HepG2 (cell line): ENCODE measurements around the gene MFRP. TPM values are rescaled to one million over a fixed set of nuclear protein-coding genes. Genes with fewer than 3 reads are reported as not detected.

Experiments used
- ELF3 ChIP-seq: IDR thresholded peaks from 2 replicates; pipeline ENCODE4 v1.6.1; 2016; ENCODE audit warnings: missing genetic modification reagents, missing compliant biosample characterization
- GABPA ChIP-seq, 2 experiments: IDR thresholded peaks; 2 replicates each; pipeline ENCODE4 v1.6.1; 2011 to 2016; ENCODE audit warnings: low read depth in 2 of 2, low read length in 1 of 2, missing biosample characterization in 1 of 2, missing genetic modification characterization in 1 of 2
- GABPB1 ChIP-seq: IDR thresholded peaks from 2 replicates; pipeline ENCODE4 v1.6.1; 2016; ENCODE audit warnings: mild to moderate bottlenecking, missing genetic modification reagents, moderate library complexity, missing compliant biosample characterization
- GTF3A ChIP-seq: sonication (generic); formaldehyde crosslinking; conservative IDR thresholded peaks from 2 replicates; pipeline ENCODE4 v1.4.0; 2020; ENCODE audit warnings: mild to moderate bottlenecking, missing genetic modification reagents
- HNF4A ChIP-seq: sonication (generic); formaldehyde crosslinking; IDR thresholded peaks from 2 replicates; pipeline ENCODE4 v1.4.0; 2020; ENCODE audit warnings: missing genetic modification reagents
- HOXD1 ChIP-seq: sonication (generic); formaldehyde crosslinking; IDR thresholded peaks from 2 replicates; pipeline ENCODE4 v1.5.0; 2020; ENCODE audit warnings: missing genetic modification reagents
- NR3C1 ChIP-seq: sonication (generic); formaldehyde crosslinking; IDR thresholded peaks from 2 replicates; pipeline ENCODE4 v1.4.0; 2020; ENCODE audit warnings: missing genetic modification reagents
- SRF ChIP-seq: IDR thresholded peaks from 2 replicates; pipeline ENCODE4 v1.6.1; 2011; ENCODE audit warnings: mild to moderate bottlenecking, low read depth, low read length, moderate library complexity
- ZBTB38 ChIP-seq: sonication (generic); formaldehyde crosslinking; IDR thresholded peaks from 2 replicates; pipeline ENCODE4 v1.5.1; 2020; ENCODE audit warnings: mild to moderate bottlenecking, missing genetic modification reagents
- ZNF337 ChIP-seq: sonication (generic); formaldehyde crosslinking; IDR thresholded peaks from 2 replicates; pipeline ENCODE4 v1.5.1; 2020; ENCODE audit warnings: missing genetic modification reagents, low read depth, mild to moderate bottlenecking, borderline replicate concordance
- ZNF432 ChIP-seq: sonication (generic); formaldehyde crosslinking; IDR thresholded peaks from 2 replicates; pipeline ENCODE4 v1.5.0; 2020; ENCODE audit warnings: missing genetic modification reagents, mild to moderate bottlenecking, borderline replicate concordance
- ZNF598 ChIP-seq: sonication (generic); formaldehyde crosslinking; IDR thresholded peaks from 2 replicates; pipeline ENCODE4 v1.5.1; 2020; ENCODE audit warnings: mild to moderate bottlenecking, missing genetic modification reagents, borderline replicate concordance
- ZNF615 ChIP-seq: sonication (generic); formaldehyde crosslinking; IDR thresholded peaks from 2 replicates; pipeline ENCODE4 v1.5.0; 2020; ENCODE audit warnings: mild to moderate bottlenecking, missing genetic modification reagents, borderline replicate concordance
- ZNF616 ChIP-seq: sonication (generic); formaldehyde crosslinking; IDR thresholded peaks from 2 replicates; pipeline ENCODE4 v1.5.0; 2020; ENCODE audit warnings: low read depth, mild to moderate bottlenecking, missing genetic modification reagents
- ZNF644 ChIP-seq: IDR thresholded peaks from 2 replicates; pipeline ENCODE4 v1.6.1; 2016; ENCODE audit warnings: low read depth
- polyA plus RNA-seq, 8 experiments: library from polyadenylated mRNA; depleted of rRNA in 3 of 8; stranded (reverse) in 7 of 8; unstranded in 1 of 8; fragments of >200 nt; fragmentation: Illumina TruSeq in 4 of 8; extraction: Trizol in 4 of 8; gene quantifications; 2 replicates each; pipeline versions ENCODE4 v1.2.1 to v1.2.3, GENCODE V29; 2011 to 2016; ENCODE audit warnings: low read depth in 4 of 8, missing spikeins in 1 of 8, mixed read lengths in 1 of 8; ENCODE audit not compliant: insufficient read depth in 1 of 8
- total RNA-seq, 5 experiments: library from RNA; depleted of rRNA; stranded (reverse); fragments of >200 nt; fragmentation: Illumina TruSeq; extraction: Trizol; gene quantifications; 2 replicates each; pipeline ENCODE4 v1.2.3, GENCODE V29; 2016; ENCODE audit warnings: low read depth in 1 of 5
- TF ChIP-seq, protein P1 (sequence below): IDR thresholded peaks from 2 replicates; pipeline ENCODE4 v1.6.1; 2012; ENCODE audit warnings: low read depth, low read length, improper control_type of control experiment
- TF ChIP-seq, protein P2 (sequence below): IDR thresholded peaks from 2 replicates; pipeline ENCODE4 v1.6.1; 2016
- TF ChIP-seq, protein P3 (sequence below): sonication (generic); formaldehyde crosslinking; IDR thresholded peaks from 2 replicates; pipeline ENCODE4 v1.5.0; 2020; ENCODE audit warnings: mild to moderate bottlenecking, missing genetic modification reagents
- TF ChIP-seq, protein P4 (sequence below): sonication (generic); formaldehyde crosslinking; IDR thresholded peaks from 2 replicates; pipeline ENCODE4 v1.4.0; 2020; ENCODE audit warnings: mild to moderate bottlenecking, missing genetic modification reagents
- TF ChIP-seq, protein P5 (sequence below): sonication (generic); formaldehyde crosslinking; IDR thresholded peaks from 2 replicates; pipeline ENCODE4 v1.5.0; 2020; ENCODE audit warnings: mild to moderate bottlenecking, missing genetic modification reagents, moderate library complexity

Gene MFRP
- total and polyA plus RNA-seq, 2 of the 13 experiments (the other 11 are each of a cell fraction or from before 2014, with no cell fraction given): not detected

DNA sequence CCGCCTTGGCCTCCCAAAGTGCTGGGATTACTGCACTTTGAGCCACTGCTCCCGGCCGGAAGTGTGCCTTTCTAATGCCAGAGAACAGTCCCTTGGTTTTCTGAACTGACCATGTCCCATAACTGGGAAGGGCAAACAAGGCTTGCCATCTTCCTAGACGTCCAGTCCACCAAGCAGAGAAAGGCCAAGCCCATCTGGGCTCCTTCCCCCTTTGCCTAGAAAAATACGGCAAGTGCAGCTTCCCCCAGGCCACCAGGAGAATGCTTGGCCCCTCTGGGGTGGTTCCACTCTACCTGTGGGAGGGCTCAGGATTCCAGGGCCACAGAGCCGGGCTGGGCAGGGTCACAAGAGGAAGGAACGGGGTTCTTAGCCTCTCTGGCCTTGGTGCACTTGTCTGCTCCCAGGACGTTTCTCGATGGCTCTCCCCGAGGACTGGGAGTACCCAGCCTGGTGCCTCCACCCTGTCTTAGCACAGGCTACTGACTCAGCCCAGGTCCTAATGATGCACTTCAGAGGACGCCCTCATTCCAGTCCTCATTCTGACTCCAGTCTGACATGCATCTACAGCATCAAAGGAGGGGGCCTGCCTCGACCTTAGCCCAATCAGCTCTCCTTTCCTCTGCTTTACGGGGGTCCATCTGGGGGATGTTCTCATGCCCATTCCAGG is 33.8 kb upstream of the MFRP start (continued):
- TF ChIP-seq ZNF598 (CRISPR knock-in tag): 0 out of 2 replicates have a peak, but pooled peaks have one; percentile 13
- peak; percentile 70; the same call in 1 of the 2 replicates for TF ChIP-seq ZNF337 (CRISPR knock-in tag)
- TF ChIP-seq GABPA (IDR thresholded peaks at IDR 0.05; ENCODE audit: low read depth, low read length): no peak
- TF ChIP-seq GABPA (CRISPR knock-in tag; IDR thresholded peaks at IDR 0.05; ENCODE audit: low read depth): peak; percentile 61
- TF ChIP-seq, protein P1, sequence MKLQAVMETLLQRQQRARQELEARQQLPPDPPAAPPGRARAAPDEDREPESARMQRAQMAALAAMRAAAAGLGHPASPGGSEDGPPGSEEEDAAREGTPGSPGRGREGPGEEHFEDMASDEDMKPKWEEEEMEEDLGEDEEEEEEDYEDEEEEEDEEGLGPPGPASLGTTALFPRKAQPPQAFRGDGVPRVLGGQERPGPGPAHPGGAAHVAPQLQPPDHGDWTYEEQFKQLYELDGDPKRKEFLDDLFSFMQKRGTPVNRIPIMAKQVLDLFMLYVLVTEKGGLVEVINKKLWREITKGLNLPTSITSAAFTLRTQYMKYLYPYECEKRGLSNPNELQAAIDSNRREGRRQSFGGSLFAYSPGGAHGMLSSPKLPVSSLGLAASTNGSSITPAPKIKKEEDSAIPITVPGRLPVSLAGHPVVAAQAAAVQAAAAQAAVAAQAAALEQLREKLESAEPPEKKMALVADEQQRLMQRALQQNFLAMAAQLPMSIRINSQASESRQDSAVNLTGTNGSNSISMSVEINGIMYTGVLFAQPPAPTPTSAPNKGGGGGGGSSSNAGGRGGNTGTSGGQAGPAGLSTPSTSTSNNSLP: no peak
- no peak for TF ChIP-seq SRF
- TF ChIP-seq HOXD1 (CRISPR knock-in tag): no peak
- TF ChIP-seq, protein P2, sequence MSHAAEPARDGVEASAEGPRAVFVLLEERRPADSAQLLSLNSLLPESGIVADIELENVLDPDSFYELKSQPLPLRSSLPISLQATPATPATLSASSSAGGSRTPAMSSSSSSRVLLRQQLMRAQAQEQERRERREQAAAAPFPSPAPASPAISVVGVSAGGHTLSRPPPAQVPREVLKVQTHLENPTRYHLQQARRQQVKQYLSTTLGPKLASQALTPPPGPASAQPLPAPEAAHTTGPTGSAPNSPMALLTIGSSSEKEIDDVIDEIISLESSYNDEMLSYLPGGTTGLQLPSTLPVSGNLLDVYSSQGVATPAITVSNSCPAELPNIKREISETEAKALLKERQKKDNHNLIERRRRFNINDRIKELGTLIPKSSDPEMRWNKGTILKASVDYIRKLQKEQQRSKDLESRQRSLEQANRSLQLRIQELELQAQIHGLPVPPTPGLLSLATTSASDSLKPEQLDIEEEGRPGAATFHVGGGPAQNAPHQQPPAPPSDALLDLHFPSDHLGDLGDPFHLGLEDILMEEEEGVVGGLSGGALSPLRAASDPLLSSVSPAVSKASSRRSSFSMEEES (CRISPR knock-in tag): 0 out of 2 replicates have a peak, but pooled peaks have one; percentile 40
- TF ChIP-seq NR3C1: no peak
- TF ChIP-seq, protein P3, sequence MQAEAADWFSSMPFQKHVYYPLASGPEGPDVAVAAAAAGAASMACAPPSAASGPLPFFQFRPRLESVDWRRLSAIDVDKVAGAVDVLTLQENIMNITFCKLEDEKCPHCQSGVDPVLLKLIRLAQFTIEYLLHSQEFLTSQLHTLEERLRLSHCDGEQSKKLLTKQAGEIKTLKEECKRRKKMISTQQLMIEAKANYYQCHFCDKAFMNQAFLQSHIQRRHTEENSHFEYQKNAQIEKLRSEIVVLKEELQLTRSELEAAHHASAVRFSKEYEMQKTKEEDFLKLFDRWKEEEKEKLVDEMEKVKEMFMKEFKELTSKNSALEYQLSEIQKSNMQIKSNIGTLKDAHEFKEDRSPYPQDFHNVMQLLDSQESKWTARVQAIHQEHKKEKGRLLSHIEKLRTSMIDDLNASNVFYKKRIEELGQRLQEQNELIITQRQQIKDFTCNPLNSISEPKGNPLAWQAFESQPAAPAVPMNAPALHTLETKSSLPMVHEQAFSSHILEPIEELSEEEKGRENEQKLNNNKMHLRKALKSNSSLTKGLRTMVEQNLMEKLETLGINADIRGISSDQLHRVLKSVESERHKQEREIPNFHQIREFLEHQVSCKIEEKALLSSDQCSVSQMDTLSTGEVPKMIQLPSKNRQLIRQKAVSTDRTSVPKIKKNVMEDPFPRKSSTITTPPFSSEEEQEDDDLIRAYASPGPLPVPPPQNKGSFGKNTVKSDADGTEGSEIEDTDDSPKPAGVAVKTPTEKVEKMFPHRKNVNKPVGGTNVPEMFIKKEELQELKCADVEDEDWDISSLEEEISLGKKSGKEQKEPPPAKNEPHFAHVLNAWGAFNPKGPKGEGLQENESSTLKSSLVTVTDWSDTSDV (CRISPR knock-in tag): peak; percentile 64; the same call in 1 of the 2 replicates
- peak; percentile 52; the same call in 1 of the 2 replicates for TF ChIP-seq GABPB1 (CRISPR knock-in tag)
- TF ChIP-seq ZNF615: no peak
- no peak for TF ChIP-seq ZBTB38 (CRISPR knock-in tag)
- TF ChIP-seq ZNF432 (CRISPR knock-in tag): no peak
- TF ChIP-seq ELF3: 0 out of 2 replicates have a peak, but pooled peaks have one; percentile 10
- TF ChIP-seq, protein P4, sequence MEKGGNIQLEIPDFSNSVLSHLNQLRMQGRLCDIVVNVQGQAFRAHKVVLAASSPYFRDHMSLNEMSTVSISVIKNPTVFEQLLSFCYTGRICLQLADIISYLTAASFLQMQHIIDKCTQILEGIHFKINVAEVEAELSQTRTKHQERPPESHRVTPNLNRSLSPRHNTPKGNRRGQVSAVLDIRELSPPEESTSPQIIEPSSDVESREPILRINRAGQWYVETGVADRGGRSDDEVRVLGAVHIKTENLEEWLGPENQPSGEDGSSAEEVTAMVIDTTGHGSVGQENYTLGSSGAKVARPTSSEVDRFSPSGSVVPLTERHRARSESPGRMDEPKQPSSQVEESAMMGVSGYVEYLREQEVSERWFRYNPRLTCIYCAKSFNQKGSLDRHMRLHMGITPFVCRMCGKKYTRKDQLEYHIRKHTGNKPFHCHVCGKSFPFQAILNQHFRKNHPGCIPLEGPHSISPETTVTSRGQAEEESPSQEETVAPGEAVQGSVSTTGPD (CRISPR knock-in tag): no peak
- peak; percentile 73 for TF ChIP-seq HNF4A (CRISPR knock-in tag)
- TF ChIP-seq ZNF616 (CRISPR knock-in tag): 0 out of 2 replicates have a peak, but pooled peaks have one; percentile 41
- 0 out of 2 replicates have a peak, but pooled peaks have one; percentile 39 for TF ChIP-seq ZNF644 (CRISPR knock-in tag)
- TF ChIP-seq, protein P5, sequence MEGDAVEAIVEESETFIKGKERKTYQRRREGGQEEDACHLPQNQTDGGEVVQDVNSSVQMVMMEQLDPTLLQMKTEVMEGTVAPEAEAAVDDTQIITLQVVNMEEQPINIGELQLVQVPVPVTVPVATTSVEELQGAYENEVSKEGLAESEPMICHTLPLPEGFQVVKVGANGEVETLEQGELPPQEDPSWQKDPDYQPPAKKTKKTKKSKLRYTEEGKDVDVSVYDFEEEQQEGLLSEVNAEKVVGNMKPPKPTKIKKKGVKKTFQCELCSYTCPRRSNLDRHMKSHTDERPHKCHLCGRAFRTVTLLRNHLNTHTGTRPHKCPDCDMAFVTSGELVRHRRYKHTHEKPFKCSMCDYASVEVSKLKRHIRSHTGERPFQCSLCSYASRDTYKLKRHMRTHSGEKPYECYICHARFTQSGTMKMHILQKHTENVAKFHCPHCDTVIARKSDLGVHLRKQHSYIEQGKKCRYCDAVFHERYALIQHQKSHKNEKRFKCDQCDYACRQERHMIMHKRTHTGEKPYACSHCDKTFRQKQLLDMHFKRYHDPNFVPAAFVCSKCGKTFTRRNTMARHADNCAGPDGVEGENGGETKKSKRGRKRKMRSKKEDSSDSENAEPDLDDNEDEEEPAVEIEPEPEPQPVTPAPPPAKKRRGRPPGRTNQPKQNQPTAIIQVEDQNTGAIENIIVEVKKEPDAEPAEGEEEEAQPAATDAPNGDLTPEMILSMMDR: peak; percentile 17; the same call in 1 of the 2 replicates
- TF ChIP-seq GTF3A (CRISPR knock-in tag): no peak
